D341Med (cell line): ENCODE results near the gene TGFBR2.
"Not testable (repeated sequence)": the region's sequence is repeated elsewhere in the genome, so short reads cannot be mapped to it uniquely, and the experiment has no call there.

Source experiments
- DNase-seq: peaks from one replicate; pipeline ENCODE4 v3.0.0; 2012; ENCODE audit warnings: low spot score

Gene TGFBR2

DNA sequence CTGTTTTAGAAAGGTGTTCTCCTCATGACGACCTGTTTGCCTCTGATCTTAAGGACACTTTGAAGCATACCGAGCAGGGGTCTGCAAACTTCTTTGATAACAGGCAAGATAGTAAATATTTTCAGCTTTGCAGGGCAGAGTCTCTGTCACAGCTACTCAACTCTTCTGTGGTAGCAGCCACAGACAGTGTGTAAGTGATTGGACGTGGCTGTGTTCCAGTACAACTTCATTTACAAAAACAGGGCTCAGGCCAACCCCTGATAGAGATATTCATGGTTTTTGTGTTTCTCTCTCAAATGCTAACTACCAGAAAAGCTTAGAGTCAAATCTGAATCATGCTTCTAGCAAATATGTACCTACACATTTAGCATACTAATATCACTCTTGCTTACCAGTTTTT lies 51.5 kb downstream of the TGFBR2 start:
- no peak for DNase-seq

- DNase-seq = no peak
Measured at GRCh38 chr3:30658328-30659052, 52.1 kb downstream of the TGFBR2 start.

DNA sequence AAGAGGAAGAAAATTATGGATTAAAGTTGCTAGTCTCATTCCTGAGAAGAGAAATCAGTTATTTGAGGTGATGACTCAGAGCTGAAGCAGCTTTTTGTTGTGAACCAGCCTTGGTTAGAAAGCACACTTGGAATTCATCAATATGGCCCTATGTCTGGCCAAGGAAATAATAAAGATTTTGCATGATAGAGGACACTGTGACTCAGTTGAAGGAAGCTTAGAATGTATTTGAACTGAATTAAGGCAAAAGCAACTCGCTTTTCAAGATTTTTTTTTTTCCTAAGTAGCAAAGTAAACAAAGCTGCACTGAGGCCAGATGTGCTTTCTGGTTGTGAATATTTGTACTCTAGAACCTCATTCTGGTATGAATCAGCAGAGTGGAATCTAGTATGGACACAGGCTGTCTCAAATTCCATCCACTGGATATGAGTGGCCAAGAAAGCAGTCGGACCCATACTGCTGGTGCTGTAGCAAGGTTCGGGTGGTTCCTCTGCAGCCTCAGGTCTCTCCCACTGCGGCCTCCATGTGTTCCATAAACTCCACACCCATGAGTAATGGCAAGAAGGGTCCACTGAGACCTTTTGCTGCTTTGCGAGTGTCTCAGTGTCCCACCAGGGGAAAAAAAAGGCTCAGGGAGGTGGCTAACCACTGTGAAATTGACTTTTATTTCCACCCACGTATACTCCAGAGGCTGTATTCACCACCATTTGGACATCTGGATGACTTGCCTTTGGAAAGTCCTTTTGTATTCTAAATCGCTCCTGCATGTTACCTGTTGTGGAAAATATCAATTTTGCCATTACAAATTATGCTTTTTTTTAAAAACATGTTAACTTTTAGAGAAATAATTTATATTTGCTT lies 53.1 kb downstream of the TGFBR2 start:
- no peak for DNase-seq

DNA sequence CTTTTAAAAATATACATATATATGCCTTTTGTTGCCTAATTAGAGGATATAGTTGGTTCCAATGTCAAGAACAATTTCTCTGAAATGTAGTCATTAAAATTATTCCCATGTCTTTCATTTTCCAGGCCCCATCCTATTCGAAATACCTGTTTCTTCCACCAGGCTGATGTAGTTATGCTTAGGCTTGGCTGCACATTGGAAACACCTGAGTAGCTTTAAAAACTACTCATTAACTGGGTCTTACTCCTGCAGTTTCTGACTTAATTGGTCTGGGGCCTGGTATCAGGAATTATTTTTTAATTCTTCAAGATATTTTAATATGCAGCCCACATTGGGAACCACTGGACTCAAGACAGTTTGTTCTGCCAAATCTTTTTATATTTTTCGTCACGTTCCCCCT lies 53.7 kb downstream of the TGFBR2 start:
- no peak for DNase-seq

GRCh38 chr3:30660656-30661055 lies 54.3 kb downstream of the TGFBR2 start:
- DNase-seq = no peak

DNA sequence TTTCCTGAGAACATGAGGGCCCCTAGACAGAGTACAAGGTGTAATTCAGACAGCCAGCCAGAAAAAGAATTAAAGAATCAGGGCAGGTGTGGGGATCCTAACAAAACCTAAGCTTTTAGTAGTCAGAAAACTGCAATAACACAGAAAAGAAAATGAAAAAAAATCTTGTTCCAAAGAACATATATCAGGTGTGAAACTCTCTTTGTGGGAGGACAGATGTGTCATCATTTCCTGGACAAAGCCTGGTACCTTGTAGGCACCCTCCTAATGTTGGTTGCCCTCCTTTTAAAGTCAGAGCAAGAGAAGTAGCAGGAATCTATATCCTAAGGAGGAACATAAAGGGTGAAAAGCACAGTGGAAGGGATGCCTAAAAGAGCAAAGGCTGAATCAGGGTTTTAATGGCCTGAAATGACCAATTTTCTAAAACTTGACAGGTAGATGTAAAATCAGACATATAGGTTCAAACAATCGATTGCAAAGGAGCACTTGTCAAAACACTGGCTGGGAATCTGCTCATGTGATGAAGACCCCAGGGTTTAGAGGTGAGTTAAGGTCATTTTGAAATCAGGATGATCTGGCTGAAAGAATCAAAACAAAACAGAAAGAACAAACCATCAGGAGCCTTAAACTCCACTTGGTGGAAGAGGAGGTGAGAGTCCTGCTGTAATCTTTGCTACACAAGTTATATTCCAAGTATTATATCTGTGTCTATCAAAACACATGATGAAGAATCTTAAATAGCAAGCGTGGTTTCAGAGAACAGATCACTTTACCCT lies 54.9 kb downstream of the TGFBR2 start:
- DNase-seq = no peak

DNA sequence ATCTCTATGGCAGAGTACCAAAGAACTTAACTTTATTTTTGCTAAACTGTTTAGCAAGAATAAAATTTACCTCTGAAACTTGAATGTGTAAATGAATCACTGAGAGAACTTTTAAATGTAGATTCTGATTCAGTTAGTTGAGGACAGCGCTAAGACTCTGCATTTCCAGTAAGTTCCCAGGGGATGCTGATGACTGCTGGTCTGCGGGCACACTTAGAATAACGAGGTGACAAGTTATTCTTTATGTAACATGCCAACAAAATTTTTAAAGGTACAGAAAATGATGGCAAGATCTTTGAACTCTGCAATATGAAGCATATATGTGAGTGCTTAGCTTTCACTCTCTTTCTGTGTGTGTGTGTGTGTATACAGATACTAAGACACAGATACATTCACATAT lies 56.4 kb downstream of the TGFBR2 start:
- DNase-seq = no peak

- DNase-seq = no peak
Measured at GRCh38 chr3:30663533-30664241, 57.3 kb downstream of the TGFBR2 start.

DNA sequence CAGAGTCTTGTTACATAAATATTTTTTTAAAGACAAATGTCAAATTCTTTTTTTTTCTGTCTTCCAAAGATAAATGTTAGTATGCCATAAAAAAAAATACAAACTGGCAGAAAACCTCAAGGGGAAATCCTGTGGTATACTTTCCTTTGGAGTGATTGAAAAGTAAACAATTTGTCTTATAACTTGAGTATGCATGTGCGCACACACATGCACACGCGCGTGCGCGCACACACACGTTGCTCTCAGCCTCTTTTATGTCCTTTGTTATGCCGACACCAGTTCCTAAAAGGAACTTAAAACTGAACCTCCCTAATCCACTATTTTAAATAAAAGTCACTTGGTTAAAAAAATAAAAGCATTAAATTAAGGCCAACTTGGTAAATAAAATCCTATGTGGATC lies 58.1 kb downstream of the TGFBR2 start:
- DNase-seq = no peak

GRCh38 chr3:30664884-30665283 lies 58.5 kb downstream of the TGFBR2 start:
- no peak for DNase-seq

DNA sequence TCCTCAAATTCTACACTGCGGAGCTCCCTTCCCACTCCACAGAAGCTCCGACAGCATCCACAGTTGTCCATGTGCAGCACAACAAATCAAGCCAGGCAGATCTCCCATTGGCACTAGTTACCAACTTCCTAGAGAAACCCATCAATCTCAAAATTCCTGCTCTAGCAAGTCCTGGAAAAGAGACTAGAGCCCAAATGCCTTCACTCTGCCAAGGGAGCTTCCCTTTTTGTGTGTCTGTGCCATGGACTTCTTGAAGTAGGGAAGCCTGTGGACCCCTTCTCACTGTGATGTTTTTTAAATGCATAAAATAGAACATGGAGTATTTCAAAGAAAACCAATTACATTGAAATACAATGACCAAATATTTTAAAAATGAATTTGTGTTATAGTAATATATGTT lies 59.1 kb downstream of the TGFBR2 start:
- no peak for DNase-seq

- no peak for DNase-seq
Measured at GRCh38 chr3:30666572-30667279, 60.3 kb downstream of the TGFBR2 start.

GRCh38 chr3:30667280-30667651 lies 60.9 kb downstream of the TGFBR2 start:
- DNase-seq = no peak

DNA sequence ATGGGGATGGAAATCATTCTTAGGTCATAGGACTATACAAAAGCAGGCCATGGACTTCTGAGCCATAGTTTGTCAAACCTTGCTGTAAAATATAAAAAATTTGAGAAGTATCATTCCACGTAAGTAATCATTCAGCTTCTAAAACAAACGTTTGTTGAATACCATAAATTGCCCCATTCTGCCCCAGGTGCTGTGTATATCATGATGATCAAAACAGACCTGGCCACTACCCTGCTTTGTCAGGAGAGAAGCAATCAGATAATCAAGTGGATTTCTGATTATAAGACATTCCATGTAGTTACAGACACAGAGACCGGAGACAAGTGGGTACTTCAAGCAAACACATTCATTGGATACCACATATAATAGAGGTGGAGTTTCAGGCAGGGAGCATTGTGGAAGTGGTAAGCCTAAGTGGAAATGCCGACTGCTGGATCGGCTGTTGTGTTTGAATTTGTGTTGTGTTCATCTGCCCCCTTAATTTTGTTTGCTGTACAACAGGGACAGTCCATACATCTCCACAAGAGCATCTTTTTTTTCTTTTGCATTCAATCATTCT lies 61.7 kb downstream of the TGFBR2 start:
- no peak for DNase-seq

- not testable (repeated sequence) for DNase-seq
Measured at GRCh38 chr3:30669360-30669934, 63.0 kb downstream of the TGFBR2 start.

- DNase-seq = no peak
Measured at GRCh38 chr3:30670292-30670691, 63.9 kb downstream of the TGFBR2 start.

DNA sequence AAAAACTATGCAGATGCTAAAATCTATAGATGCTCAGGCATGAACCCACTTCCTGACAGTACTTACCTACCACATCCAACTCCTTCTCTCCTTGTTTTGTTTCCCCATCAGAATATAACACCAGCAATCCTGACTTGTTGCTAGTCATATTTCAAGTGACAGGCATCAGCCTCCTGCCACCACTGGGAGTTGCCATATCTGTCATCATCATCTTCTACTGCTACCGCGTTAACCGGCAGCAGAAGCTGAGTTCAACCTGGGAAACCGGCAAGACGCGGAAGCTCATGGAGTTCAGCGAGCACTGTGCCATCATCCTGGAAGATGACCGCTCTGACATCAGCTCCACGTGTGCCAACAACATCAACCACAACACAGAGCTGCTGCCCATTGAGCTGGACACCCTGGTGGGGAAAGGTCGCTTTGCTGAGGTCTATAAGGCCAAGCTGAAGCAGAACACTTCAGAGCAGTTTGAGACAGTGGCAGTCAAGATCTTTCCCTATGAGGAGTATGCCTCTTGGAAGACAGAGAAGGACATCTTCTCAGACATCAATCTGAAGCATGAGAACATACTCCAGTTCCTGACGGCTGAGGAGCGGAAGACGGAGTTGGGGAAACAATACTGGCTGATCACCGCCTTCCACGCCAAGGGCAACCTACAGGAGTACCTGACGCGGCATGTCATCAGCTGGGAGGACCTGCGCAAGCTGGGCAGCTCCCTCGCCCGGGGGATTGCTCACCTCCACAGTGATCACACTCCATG lies 65.3 kb downstream of the TGFBR2 start:
- DNase-seq = no peak

DNA sequence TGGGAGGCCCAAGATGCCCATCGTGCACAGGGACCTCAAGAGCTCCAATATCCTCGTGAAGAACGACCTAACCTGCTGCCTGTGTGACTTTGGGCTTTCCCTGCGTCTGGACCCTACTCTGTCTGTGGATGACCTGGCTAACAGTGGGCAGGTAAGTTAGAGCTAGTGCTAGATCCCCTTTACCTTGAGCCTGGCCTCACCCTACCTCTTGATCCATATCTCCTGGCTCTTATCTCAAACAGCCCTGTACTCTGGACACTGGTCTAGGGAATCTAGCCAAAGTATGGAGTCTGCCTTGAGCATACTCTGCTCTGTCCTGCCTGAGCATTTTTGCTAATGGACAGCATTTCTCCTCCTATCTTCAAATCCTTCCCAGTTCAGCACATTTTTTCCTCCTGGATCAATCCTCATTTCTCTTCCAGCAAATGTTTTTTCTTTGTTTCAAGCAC lies 65.9 kb downstream of the TGFBR2 start:
- DNase-seq = no peak

DNA sequence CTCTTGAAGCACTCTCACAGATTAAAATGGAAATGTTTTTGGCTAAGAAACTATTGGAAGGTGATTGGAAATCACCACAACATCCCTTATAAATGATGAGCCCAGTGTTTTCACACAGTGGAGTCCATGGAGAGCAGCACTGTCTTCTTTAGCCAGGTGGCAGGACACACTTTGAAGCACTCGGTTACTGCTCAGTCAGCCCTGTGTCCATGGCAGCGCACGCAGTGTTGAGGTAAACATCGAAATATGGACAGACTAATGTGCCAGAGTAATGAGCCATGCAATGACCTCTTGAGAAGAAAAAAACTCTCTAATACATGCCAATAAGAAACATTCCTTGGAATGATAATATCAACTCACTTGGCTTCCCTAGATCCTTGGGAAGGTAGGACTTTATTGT lies 66.6 kb downstream of the TGFBR2 start:
- DNase-seq = no peak
